Measurements from ENCODE around the gene HEXIM2.

Gene HEXIM2

DNA sequence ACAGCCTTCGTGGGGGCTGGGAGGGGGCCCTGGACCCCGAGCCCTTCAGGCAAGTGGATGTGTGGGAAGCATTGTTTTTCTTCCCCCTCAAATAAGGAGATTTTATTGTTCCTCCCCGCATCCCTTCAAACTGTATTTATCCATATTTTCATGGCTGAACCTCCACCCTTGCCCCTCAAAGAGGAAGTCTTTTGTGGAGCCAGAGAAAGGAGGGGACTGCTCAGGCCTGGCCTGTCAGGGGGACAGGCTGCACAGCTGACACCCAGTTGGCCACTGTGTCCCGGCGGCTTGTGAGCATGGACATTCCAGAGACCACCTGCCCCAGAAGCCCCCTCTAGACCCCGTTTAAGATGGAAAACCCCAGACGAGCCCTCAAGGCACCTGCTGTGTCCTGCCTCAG, 15.9 kb downstream of the HEXIM2 start:
- no peak for DNase-seq (ENCODE audit: low spot score)
- in situ Hi-C loops (cut with MboI; ENCODE audit: low pct_unique_long_range_greater_than_20kb, low sequenced_read_pairs, unreplicated experiment) = no loop called here
- TF ChIP-seq, protein P1, sequence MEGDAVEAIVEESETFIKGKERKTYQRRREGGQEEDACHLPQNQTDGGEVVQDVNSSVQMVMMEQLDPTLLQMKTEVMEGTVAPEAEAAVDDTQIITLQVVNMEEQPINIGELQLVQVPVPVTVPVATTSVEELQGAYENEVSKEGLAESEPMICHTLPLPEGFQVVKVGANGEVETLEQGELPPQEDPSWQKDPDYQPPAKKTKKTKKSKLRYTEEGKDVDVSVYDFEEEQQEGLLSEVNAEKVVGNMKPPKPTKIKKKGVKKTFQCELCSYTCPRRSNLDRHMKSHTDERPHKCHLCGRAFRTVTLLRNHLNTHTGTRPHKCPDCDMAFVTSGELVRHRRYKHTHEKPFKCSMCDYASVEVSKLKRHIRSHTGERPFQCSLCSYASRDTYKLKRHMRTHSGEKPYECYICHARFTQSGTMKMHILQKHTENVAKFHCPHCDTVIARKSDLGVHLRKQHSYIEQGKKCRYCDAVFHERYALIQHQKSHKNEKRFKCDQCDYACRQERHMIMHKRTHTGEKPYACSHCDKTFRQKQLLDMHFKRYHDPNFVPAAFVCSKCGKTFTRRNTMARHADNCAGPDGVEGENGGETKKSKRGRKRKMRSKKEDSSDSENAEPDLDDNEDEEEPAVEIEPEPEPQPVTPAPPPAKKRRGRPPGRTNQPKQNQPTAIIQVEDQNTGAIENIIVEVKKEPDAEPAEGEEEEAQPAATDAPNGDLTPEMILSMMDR (IDR thresholded peaks at IDR 0.05; ENCODE audit: extremely low read depth, insufficient read depth, missing control alignments) = no peak

DNA sequence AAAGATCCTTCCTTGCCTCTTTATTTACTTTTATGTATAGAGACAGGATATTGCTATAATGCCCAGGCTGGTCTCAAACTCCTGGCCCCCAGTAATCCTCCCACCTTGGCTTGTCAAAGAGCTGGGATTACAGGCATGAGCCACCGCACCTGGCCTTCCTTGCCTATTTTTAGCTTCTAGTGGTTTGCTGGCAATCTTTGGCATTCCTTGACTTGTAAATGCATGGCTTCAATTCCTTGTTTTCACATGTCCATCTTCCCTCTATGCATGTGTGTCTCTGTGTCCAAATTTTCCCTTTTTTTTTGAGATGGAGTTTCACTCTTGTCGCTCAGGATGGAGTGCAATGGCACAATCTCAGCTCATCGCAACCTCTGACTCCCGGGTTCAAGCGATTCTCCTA, 22.5 kb downstream of the HEXIM2 start:
- in situ Hi-C loops (cut with MboI; ENCODE audit: low pct_unique_long_range_greater_than_20kb, low sequenced_read_pairs, unreplicated experiment) = no loop called here
- TF ChIP-seq, protein P1 (IDR thresholded peaks at IDR 0.05; ENCODE audit: extremely low read depth, insufficient read depth, missing control alignments) = no peak
- DNase-seq (ENCODE audit: low spot score) = no peak

GRCh38 chr17:45186801-45187354, 25.2 kb downstream of the HEXIM2 start:
- in situ Hi-C loops (cut with MboI; ENCODE audit: low pct_unique_long_range_greater_than_20kb, low sequenced_read_pairs, unreplicated experiment) = no loop called here
- no peak for DNase-seq (ENCODE audit: low spot score)
- TF ChIP-seq, protein P1 (IDR thresholded peaks at IDR 0.05; ENCODE audit: extremely low read depth, insufficient read depth, missing control alignments) = no peak

DNA sequence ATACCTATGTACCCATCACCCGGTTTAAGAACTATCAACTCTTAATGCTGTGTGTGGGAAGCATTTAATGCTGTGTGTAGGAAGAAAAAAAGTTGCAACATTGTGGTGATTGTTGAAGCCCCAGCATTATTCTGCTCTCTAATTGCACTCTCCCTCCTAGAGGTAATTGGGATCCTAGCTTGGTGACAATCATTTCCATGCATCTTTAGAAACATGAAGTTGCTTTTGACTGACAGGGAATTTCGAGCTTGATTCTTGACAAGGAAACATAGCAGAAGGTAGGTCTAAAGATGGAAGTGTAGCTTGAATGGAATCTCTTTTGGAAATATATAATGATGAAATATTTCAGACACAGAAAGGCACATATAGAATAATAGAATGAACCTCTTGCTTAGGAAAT, 27.3 kb downstream of the HEXIM2 start:
- in situ Hi-C loops (cut with MboI; ENCODE audit: low pct_unique_long_range_greater_than_20kb, low sequenced_read_pairs, unreplicated experiment) = no loop called here
- TF ChIP-seq, protein P1 (IDR thresholded peaks at IDR 0.05; ENCODE audit: extremely low read depth, insufficient read depth, missing control alignments) = no peak

GRCh38 chr17:45190503-45191255, 29.0 kb downstream of the HEXIM2 start:
- TF ChIP-seq, protein P1 (IDR thresholded peaks at IDR 0.05; ENCODE audit: extremely low read depth, insufficient read depth, missing control alignments) = no peak
- no peak for DNase-seq (ENCODE audit: low spot score)
- in situ Hi-C loops (cut with MboI; ENCODE audit: low pct_unique_long_range_greater_than_20kb, low sequenced_read_pairs, unreplicated experiment) = no loop called here

More for the DNA sequence above, 27.3 kb downstream of the HEXIM2 start:
- no peak for DNase-seq (ENCODE audit: low spot score)

DNA sequence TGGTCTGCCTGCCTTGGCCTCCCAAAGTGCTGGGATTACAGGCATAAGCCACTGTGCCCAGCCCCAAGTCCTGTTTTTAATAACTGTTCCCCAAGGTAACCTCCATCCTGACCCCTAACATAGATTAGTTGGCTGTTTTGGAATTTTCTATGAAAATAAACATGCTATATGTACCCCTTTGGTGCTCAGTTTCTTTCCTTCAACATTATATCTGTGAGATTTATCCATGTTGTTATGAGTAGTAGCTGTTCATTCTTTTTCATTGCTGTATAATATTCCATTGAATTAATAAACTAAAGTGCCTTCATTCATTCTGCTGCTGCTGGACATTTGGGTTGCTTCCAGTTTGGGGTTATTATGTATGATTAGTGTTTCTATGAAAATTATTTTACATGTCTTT, 33.7 kb downstream of the HEXIM2 start:
- TF ChIP-seq, protein P1 (IDR thresholded peaks at IDR 0.05; ENCODE audit: extremely low read depth, insufficient read depth, missing control alignments) = no peak
- in situ Hi-C loops (cut with MboI; ENCODE audit: low pct_unique_long_range_greater_than_20kb, low sequenced_read_pairs, unreplicated experiment) = loop anchor here (5.0 kb wide), 1 partner anchor 58 kb away; the partner anchor contains the start of gene ACBD4

More for the DNA sequence above, 33.7 kb downstream of the HEXIM2 start:
- no peak for DNase-seq (ENCODE audit: low spot score)

Data from GM13977 (cell line).